Anterior cingulate cortex (tissue), 58 donors: Measurements from ENCODE around the gene DGLUCY.
"Not testable (repeated sequence)": the region's sequence is repeated elsewhere in the genome, so short reads cannot be mapped to it uniquely, and the experiment has no call there.

ENCODE experiments used
- DNase-seq, 58 donors: peaks; one replicate each; lab custom pipeline; 2025; lab: John Stamatoyannopoulos, UW

DGLUCY gene

DNA sequence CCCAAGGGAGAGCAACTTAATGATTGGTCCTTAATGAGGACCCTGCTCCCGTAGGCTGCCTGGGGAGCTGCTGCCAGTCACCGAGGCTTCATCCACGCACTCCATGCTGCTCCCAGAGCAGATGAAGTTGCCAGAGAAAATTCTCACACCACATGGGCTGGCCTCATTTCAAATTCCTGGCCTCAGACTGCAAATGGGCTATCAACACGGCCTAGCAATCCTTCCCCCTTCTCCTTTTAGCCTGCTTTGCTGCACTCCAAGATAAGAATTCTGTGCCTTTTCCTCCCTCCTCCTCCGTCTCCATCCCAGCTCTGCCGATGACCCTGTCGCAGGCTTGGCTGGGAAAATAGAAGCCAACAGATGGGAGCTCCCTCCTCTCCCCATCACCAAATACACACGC is 10.8 kb upstream of the DGLUCY start:
- peak in 25 of 58 donors; percentile 14 to 57 (median 38) for DNase-seq

DNA sequence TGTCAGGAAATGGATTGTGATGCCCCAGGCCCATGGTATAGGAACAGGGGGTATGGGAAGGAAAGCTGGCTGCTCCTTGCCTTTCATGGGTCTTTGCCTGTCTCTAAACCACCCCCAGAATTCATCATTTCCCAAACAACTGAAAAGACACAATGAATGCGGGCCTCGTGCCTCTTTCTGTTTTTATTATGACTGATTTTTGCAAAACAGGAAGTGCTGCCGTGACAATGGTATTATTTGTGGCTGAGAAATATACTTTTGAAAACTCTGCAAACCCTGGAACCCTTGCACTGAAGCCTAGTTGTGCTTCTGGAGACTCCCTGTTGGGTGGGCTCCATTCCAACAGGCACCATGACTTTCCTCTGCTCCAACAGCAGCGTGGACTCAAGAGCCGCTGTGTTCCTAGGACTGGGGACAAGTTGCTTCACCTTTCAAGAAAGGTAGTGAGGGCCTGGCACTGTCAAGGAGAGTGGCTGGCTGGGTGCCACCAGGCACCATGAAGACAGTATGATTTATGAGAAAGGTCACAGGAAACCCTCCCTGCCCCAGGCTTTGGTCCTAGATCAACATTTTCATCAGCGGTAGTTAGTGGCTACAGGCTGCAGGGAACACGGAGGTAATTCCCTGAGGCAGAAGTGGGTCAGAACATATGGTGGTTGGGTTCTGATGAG is 4.8 kb upstream of the DGLUCY start:
- no peak for DNase-seq

- DNase-seq: no peak
These were observed 2.4 kb upstream of the DGLUCY start for GRCh38 chr14:91111443-91111842.

DNA sequence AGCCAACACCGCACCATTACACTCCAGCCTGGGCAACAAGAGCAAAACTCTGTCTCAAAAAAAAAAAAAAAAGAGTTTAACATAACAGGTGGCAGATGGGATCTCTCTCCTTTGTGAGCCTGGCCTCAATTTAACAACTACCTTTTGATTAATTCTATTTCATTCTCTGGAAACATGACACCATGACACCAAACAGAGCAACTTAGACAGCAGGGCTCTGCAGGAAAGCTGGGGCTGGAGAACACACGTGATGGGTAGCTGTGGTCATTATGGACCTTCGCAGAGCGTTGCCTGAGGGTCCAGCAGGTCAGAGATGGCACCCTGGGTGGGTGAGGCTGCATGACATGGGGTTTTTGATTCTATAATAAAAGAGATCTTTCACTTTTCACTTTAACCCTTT is 1.7 kb upstream of the DGLUCY start:
- no peak for DNase-seq

GRCh38 chr14:91114079-91115065 is 499 bp downstream of the DGLUCY start:
- DNase-seq: peak in 57 of 58 donors; percentile 30 to 95 (median 90)

DNA sequence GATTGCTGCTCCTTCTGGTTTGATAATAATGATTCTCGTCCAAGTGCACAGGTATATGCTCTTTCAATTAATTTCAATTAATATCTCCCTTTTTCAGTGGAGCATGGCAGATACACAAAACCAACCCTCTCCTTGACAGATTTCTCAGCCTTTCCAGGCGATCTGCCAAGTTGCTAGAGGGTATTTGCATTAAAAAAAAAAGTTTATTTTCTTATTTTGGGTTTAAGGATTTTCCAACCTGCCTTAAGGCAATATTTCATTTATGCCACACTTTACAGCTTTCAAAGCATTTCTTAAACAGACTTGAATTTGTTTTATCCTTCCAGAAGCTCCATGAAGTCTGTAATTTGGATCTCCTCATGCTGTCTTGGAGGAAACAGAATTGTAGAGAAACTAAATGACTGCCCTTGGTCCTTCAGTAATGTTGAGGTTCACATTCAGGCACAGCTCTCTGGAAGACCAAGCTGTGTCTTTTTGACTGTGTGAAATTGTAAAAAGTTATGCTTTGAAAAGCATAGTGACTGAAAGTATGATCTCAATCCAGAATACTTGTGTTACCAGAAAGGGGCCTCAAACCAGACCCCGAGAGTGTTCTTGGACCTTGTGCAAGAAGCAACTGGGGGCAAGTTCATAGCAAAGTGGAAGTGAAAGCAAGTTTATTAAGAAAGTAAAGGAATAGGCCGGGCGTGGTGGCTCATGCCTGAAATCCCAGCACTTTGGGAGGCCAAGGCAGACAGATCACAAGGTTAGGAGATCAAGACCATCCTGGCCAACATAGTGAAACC is 2.3 kb downstream of the DGLUCY start:
- no peak for DNase-seq

DNA sequence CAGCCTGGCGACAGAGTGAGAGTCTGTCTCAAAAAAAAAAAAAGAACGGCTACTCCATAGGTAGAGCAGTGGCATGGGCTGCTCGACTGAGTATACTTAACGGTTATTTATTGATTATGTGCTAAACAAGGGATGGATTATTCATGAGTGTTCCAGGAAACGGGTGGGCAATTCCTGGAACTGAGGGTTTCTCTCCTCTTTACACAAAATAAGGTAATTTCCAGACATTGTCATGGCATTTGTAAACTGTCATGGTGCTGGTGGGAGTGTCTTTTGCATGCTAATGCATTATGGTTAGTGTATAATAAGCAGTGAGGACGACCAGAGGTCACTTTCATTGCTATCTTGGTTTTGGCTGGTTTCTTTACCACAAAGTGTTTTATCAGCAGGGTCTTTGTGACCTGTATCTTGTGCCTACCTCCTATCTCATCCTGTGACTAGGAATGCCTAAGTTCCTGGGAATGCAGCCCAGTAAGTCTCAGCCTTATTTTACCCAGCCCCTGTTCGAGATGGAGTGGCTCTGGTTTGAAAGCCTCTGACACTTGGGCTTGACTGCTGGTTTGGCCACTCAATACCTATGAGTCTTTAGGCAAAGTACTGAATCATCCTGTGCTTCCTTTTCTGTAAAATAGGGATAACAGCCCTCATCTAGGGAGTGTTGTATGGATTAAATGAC is 3.2 kb downstream of the DGLUCY start:
- no peak for DNase-seq

- no peak for DNase-seq
These were observed 4.1 kb downstream of the DGLUCY start for GRCh38 chr14:91117960-91118359.

DNA sequence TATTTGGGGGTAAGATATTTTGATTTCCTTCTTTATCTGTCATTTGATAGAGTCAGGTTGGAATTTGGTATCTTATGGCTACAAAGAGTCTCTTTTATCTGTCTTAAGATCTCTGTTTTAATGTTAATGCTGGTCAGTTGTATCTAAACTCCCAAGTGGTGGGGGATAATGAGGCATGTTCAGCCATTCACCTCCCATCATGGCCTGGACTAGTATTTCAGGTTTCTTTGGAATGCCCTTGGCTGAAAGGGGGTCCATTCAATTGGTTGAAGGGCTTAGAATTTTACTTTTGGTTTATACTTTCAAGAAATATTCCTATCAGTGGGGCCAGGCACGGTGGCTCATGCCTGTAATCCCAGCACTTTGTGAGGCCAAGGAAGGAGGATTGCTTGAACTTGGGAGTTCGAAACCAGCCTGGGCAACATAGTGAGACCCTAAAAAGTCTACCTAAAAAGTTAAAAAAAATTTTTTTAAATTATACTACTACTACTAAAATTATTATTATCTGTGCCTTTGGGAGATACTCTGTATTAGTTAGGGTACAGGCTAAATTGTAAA is 4.7 kb downstream of the DGLUCY start:
- DNase-seq: no peak

- DNase-seq: peak in 1 of 58 donors; percentile 15
These were observed 5.9 kb downstream of the DGLUCY start for GRCh38 chr14:91119556-91120311.

- DNase-seq: no peak
These were observed 9.3 kb downstream of the DGLUCY start for GRCh38 chr14:91123201-91123600.

- DNase-seq: not testable (repeated sequence)
These were observed 10.8 kb downstream of the DGLUCY start for GRCh38 chr14:91124406-91125270.

DNA sequence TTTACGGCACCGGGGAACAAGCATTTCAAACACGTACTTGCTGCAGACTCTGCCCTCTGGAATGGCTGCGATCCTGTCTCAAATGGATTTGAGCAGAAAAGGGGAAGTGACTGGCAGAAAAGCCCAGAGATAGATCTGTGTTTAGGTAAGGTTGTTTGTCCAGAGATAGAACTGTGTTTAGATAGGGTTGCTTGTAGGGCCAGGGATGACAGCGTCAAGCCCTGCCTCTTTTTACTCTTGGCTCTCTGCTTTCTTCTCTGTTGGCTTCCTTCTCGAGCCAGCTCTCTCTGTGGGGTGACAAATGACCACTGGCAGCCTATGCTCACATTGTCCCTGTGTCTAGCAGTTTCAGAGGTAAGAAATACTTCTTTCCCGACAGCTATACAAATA is 11.4 kb downstream of the DGLUCY start:
- DNase-seq: no peak

DNA sequence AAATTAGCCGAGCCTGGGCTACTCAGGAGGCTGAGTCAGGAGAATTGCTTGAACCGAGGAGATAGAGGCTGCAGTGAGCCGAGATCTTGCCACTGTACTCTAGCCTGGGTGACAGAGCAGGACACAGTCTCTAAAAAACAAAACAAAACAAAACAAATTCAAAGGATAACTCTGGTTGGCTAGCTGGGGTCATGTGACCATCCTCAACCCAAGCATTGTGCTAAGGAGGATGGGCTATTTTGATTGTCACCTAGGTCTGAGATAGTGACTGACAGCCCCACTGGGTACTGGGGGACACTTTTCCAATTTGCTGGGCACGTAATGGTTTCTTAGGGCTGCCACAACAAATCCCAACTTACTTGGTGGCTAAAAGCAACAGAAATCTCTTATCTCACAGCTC is 11.9 kb downstream of the DGLUCY start:
- no peak for DNase-seq

DNA sequence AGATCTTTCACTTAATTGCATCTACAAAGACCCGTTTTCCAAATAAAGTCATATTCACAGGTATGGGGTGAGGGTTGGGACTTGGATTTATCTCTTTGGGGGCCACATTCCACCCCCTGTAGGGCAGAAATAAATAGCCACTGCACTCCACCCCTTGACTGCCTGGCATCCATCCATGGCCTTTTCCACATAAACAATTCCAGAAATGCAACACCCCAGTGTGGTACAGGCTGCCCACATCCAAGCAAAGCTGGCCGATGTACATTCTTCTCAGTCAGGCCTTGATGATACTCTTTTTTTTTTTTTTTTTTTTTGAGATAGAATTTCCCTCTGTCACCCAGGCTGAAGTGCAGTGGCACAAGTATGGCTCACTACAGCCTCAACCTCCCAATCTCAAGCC is 12.9 kb downstream of the DGLUCY start:
- DNase-seq: no peak

DNA sequence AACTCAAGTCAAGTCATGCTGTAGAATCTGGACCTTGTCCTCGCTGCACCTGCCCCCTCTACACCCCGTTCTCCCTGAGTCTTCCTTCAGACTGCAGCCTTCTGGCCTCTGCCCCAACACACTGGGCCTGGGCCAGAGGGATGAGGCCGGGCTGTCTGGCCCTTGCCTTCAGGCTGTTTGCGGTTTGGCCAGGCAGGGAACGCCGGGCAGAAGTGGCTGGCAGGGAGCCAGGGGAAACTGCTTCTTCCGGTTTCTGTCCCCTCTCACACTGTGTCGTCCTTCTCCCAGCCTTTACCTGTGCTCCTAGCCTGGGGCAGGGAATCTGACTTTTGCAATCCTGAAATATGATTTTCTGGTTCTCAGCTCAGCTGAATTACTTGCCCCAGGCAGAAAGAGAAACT is 13.5 kb downstream of the DGLUCY start:
- peak in 1 of 58 donors; percentile 33 for DNase-seq

DNA sequence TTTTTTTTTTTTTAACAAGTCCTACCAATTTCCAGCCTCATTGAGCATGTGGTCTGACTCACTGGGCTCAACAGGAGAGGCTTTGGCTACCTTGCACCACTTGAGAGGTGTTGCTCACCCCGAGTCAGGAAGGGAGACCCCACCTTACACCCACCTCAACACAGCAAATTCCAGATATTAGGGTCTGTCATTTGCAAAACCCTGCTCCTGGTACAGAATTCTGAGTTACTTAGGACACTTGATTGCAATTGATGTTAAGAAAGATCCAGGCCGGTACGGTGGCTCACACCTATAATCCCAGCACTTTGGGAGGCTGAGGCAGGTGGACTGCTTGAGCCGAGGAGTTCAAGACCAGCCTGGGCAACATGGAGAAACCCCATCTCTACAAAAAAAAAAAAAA is 14.1 kb downstream of the DGLUCY start:
- DNase-seq: no peak

DNA sequence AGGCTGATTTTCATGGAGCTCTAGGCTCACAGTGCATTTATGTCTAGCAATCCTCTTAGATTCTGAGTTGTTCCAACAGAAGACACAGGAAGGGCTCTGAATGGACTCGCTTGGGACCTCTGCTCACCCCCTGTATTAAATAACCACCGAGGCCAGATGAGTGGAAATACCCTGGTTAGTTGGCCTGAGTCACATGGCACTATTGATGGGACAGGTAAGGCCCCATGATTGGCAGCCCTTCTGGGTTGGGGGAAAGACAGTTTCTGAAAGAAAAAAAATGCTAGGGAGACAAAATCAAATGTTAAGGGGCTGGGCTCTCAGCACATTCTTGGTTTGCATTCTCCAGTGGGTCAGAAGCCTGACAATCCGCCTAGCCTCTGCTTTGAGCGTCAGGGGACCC is 14.8 kb downstream of the DGLUCY start:
- DNase-seq: no peak
